ENCODE measurements around the gene SUCNR1.

- TF ChIP-seq CTCF (IDR thresholded peaks at IDR 0.05) = no peak
- no peak for TF ChIP-seq POLR2A (IDR thresholded peaks at IDR 0.05)
- TF ChIP-seq POLR2AphosphoS5 (IDR thresholded peaks at IDR 0.05; ENCODE audit: insufficient read depth in 1 of 2, low read depth in 1 of 2) = no peak
Measured at GRCh38 chr3:151896246-151897012, 23.0 kb downstream of the SUCNR1 start.
